NCI-H2196 treated with DMSO at 0.1 percent for 48 hours (cell line): ENCODE data around the gene TNFAIP8L3.

ENCODE experiments used
- DNase-seq: peaks from one replicate; lab custom pipeline; 2025; ENCODE audit not compliant: unreplicated experiment; lab: John Stamatoyannopoulos, UW

The TNFAIP8L3 gene

GRCh38 chr15:51007131-51007666 lies 87.5 kb downstream of the TNFAIP8L3 start:
- no peak for DNase-seq
